Cardiac muscle cell (in vitro differentiated cells and primary cell): ENCODE measurements around the gene MAD1L1. TPM values are rescaled to one million over a fixed set of nuclear protein-coding genes. Genes with fewer than 3 reads are reported as not detected.

Source experiments
- DNase-seq, 2 donors: peaks; one replicate each; pipeline versions ENCODE4 v3.0.0 to v3.0.0-alpha.2; 2010 to 2017; ENCODE audit warnings: low read depth in 1 of 2, low spot score in 1 of 2
- H3K27ac ChIP-seq: fragments of 200-600 bp; sonication (generic); 2 replicates; pipeline ENCODE4 v1.5.1; 2016
- H3K27me3 ChIP-seq: fragments of 200-600 bp; sonication (generic); 2 replicates; pipeline ENCODE4 v1.6.0; 2016; ENCODE audit warnings: control low read depth
- H3K36me3 ChIP-seq: fragments of 200-600 bp; sonication (generic); 2 replicates; pipeline ENCODE4 v1.5.1; 2016; ENCODE audit warnings: control low read depth
- H3K4me1 ChIP-seq: fragments of 200-600 bp; sonication (generic); 2 replicates; pipeline ENCODE4 v1.8.1; 2017; ENCODE audit warnings: low read depth, mild to moderate bottlenecking, mixed run types
- H3K4me3 ChIP-seq: fragments of 200-600 bp; sonication (generic); 2 replicates; pipeline ENCODE4 v1.5.1; 2016; ENCODE audit warnings: mild to moderate bottlenecking
- H3K9me3 ChIP-seq: fragments of 200-600 bp; sonication (generic); 2 replicates; pipeline ENCODE4 v1.5.1; 2017; ENCODE audit warnings: low read depth, mild to moderate bottlenecking, control low read depth
- CTCF ChIP-seq: IDR thresholded peaks from 2 replicates; pipeline ENCODE4 v1.5.1; 2012; ENCODE audit warnings: low read depth, mild to moderate bottlenecking, low read length
- polyA plus RNA-seq: library from polyadenylated mRNA; unstranded; fragments of >200 nt; fragmentation: Nextera tagmentation; extraction: Ambion mirVana; gene quantifications from 2 replicates; pipeline ENCODE4 v1.2.1, GENCODE V29; 2016
- total RNA-seq: library from RNA; depleted of rRNA; stranded (reverse); fragments of >200 nt; gene quantifications from 2 replicates; pipeline ENCODE4 v1.2.3, GENCODE V29; 2016

MAD1L1 gene
- total and polyA plus RNA-seq, 2 experiments from 2014 or later, result 38.3 to 56.2 TPM

GRCh38 chr7:1806354-1806753, 426.4 kb downstream of the MAD1L1 start:
- H3K4me1 ChIP-seq, result no peaks in the 10 kb centered on the region
- H3K36me3 ChIP-seq, result no peaks in the 10 kb centered on the region
- no peak overlapping the region for H3K27ac ChIP-seq
- DNase-seq, result no peak
- no peaks in the 10 kb centered on the region for H3K9me3 ChIP-seq
- no peak overlapping the region for H3K4me3 ChIP-seq
- no peak for TF ChIP-seq CTCF
- no peaks in the 10 kb centered on the region for H3K27me3 ChIP-seq

GRCh38 chr7:1804310-1804709, 428.4 kb downstream of the MAD1L1 start:
- DNase-seq, result no peak
- Histone ChIP-seq H3K27ac (no peak overlapping the region), H3K9me3 (no peaks in the 10 kb centered on the region), H3K4me1 (no peaks in the 10 kb centered on the region), H3K4me3 (no peak overlapping the region), H3K36me3 (no peaks in the 10 kb centered on the region), H3K27me3 (no peaks in the 10 kb centered on the region)
- no peak for TF ChIP-seq CTCF

DNA sequence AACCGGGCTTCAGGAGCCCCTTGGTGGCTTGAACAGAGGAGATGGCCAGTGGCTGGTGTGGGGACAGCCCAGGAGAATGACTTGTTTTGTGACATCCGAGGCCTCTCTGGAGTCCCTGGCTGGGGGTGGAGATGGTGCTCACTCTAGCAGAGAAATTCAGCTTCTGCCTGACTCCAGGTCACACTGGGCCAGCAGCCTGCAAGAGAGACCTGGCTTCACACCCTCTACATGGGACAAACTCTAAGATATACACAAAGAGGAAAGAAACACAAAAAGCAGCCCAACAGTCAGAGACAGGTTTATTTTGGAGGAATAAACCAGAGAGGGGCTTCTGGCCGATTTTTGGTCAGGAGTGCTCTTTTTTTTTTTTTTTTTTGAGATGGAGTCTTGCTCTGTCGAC, 429.8 kb downstream of the MAD1L1 start:
- Histone ChIP-seq H3K27ac (no peak overlapping the region), H3K36me3 (no peaks in the 10 kb centered on the region), H3K9me3 (no peaks in the 10 kb centered on the region), H3K27me3 (no peaks in the 10 kb centered on the region), H3K4me3 (no peak overlapping the region), H3K4me1 (no peaks in the 10 kb centered on the region)
- DNase-seq, result no peak
- TF ChIP-seq CTCF, result no peak

GRCh38 chr7:1800902-1801301, 431.8 kb downstream of the MAD1L1 start:
- no peak for DNase-seq
- H3K9me3 ChIP-seq, result no peaks in the 10 kb centered on the region
- no peaks in the 10 kb centered on the region for H3K36me3 ChIP-seq
- no peaks in the 10 kb centered on the region for H3K27me3 ChIP-seq
- H3K4me3 ChIP-seq, result no peak overlapping the region
- no peaks in the 10 kb centered on the region for H3K4me1 ChIP-seq
- no peak overlapping the region for H3K27ac ChIP-seq
- TF ChIP-seq CTCF, result no peak

DNA sequence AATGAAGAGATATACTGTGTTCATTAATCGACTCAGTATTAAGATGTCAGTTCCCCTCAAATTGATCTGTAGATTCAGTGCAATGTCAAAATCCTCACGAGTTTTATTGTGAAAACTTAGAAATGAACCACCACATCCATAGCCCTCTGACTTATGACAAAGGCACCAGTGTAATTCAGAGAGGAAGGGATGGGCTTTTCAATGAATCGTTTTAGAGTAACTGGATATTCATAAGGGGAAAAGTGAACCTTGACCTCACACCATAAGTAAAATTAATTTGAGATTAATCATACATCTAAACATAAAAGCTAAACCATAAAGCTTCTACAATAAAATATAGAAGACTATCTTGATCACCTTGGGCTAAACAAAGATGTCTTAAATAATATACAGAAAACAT, 434.6 kb downstream of the MAD1L1 start:
- Histone ChIP-seq H3K4me1 (no peaks in the 10 kb centered on the region), H3K27me3 (no peaks in the 10 kb centered on the region), H3K9me3 (no peaks in the 10 kb centered on the region), H3K27ac (no peak overlapping the region), H3K4me3 (no peak overlapping the region), H3K36me3 (no peaks in the 10 kb centered on the region)
- DNase-seq, result no peak
- TF ChIP-seq CTCF, result no peak
